Karpas-422 (cell line): ENCODE data around the gene COPA. TPM values are rescaled to one million over a fixed set of nuclear protein-coding genes. Genes with fewer than 3 reads are reported as not detected.

ENCODE experiments used
- DNase-seq: peaks from one replicate; pipeline ENCODE4 v3.0.0-alpha.2; 2015
- H2AFZ ChIP-seq: fragments of 200-600 bp; sonication (generic); 2 replicates; pipeline ENCODE4 v1.6.1; 2014; ENCODE audit warnings: antibody characterized with exemption, low read length, mixed read lengths
- H3K27ac ChIP-seq: fragments of 200-600 bp; sonication (generic); 2 replicates; pipeline ENCODE4 v1.5.1; 2014; ENCODE audit warnings: mild to moderate bottlenecking, low read length, moderate library complexity
- H3K27me3 ChIP-seq: fragments of 200-600 bp; sonication (generic); 2 replicates; pipeline ENCODE4 v1.6.1; 2014; ENCODE audit warnings: low read length, mixed read lengths
- H3K36me3 ChIP-seq: fragments of 200-600 bp; sonication (generic); 2 replicates; pipeline ENCODE4 v1.6.1; 2014; ENCODE audit warnings: low read length, mixed read lengths; ENCODE audit not compliant: insufficient read depth
- H3K4me1 ChIP-seq: fragments of 200-600 bp; sonication (generic); 2 replicates; pipeline ENCODE4 v1.6.1; 2014; ENCODE audit warnings: mild to moderate bottlenecking, low read length, mixed read lengths
- H3K4me2 ChIP-seq: fragments of 200-600 bp; sonication (generic); 2 replicates; pipeline ENCODE4 v1.6.1; 2014; ENCODE audit warnings: low read length, low read depth, mild to moderate bottlenecking; ENCODE audit not compliant: poor library complexity, severe bottlenecking
- H3K4me3 ChIP-seq: fragments of 200-600 bp; sonication (generic); 2 replicates; pipeline ENCODE4 v1.5.1; 2014; ENCODE audit warnings: mild to moderate bottlenecking, antibody characterized with exemption, low read length, mixed read lengths
- H3K79me2 ChIP-seq: fragments of 200-600 bp; sonication (generic); 2 replicates; pipeline ENCODE4 v1.6.1; 2014; ENCODE audit warnings: mild to moderate bottlenecking, low read length, mixed read lengths
- H3K9ac ChIP-seq: fragments of 200-600 bp; sonication (generic); 2 replicates; pipeline ENCODE4 v1.6.0; 2014; ENCODE audit warnings: low read length
- H3K9me2 ChIP-seq: fragments of 200-600 bp; sonication (generic), shearing (Covaris generic); replicated peaks from 2 replicates; pipeline ENCODE4 v1.6.0; 2014; ENCODE audit warnings: mild to moderate bottlenecking, low read length, moderate library complexity; ENCODE audit not compliant: insufficient read depth
- H3K9me3 ChIP-seq: fragments of 300-700, 200-600 bp; sonication (generic); 2 replicates; pipeline ENCODE4 v1.6.1; 2014; ENCODE audit warnings: low read length, mixed read lengths
- H4K20me1 ChIP-seq: fragments of 200-600 bp; sonication (generic); 2 replicates; pipeline ENCODE4 v1.6.1; 2014; ENCODE audit warnings: mild to moderate bottlenecking, antibody characterized with exemption, low read length, low read depth; ENCODE audit not compliant: insufficient read depth
- total RNA-seq: library from RNA; depleted of rRNA; stranded (reverse); fragments of >200 nt; shearing (Covaris generic); gene quantifications from 2 replicates; pipeline ENCODE4 v1.2.3, GENCODE V29; 2014; ENCODE audit warnings: low replicate concordance

Gene COPA
- total RNA-seq, 1 experiment from 2014 or later, result 107 TPM

DNA sequence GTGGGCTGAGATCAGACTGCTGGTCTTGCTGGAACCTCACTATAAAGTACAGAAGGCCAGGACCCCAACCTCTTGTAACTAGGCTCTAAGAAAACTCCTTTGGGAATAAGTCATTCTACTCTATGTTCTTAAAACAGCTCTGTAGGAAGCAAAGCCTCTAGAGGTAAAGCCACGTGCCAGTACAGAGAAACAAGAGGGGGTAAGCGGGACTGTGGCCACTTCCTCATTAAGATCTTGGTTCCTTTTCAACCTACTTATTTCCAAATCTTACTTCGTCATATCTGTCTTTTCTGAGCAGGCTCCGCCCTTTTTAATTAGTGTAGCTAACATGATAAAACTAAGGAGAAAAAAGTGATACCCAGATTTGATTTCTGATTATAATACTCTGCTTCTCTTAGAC lies 3.9 kb upstream of the COPA start:
- Histone ChIP-seq H3K4me2 (peak overlapping the region; percentile 31), H3K79me2 (peaks cover 57% of the 10 kb centered on the region), H3K27me3 (no peaks in the 10 kb centered on the region), H2AFZ (no peak overlapping the region), H3K4me3 (peak overlapping the region; percentile 30; the same call in 1 of the 2 replicates), H3K9ac (peak overlapping the region; percentile 46), H3K4me1 (peaks cover 35% of the 10 kb centered on the region), H4K20me1 (no peaks in the 10 kb centered on the region), H3K9me3 (no peaks in the 10 kb centered on the region), H3K27ac (peak overlapping the region; percentile 80), H3K9me2 (no peaks in the 10 kb centered on the region), H3K36me3 (peaks cover 35% of the 10 kb centered on the region; the same call in 1 of the 2 replicates)
- peak; percentile 87 for DNase-seq

GRCh38 chr1:160346463-160346862 lies 3.4 kb upstream of the COPA start:
- Histone ChIP-seq H3K27ac (peak overlapping the region; percentile 80), H3K4me2 (peak overlapping the region; percentile 31)

DNA sequence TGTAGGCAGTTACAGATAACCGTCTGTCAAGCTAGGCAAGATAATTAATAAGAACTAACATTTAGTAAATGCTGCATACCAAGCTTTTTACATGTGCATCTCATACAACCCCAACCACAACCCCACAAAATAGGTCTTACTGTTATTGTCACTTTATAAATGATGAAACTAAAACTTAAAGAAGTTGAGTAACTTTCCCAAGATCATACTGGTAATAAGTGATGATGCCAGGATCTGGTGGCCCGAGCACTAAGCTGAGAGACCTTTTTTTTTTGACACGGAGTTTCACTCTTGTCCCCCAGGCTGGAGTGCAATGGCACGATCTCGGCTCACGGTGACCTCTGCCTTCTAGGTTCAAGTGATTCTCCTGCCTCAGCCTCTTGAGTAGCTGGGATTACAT lies 1.9 kb upstream of the COPA start:
- Histone ChIP-seq H4K20me1 (0 out of 2 replicates have a peak, but pooled peaks cover 6% of the 10 kb centered on the region), H3K9ac (no peak overlapping the region), H3K27ac (no peak overlapping the region), H3K4me2 (peak overlapping the region; percentile 87), H3K4me3 (peak overlapping the region; percentile 75; the same call in 1 of the 2 replicates), H3K9me2 (no peaks in the 10 kb centered on the region), H2AFZ (no peak overlapping the region), H3K27me3 (no peaks in the 10 kb centered on the region), H3K4me1 (peaks cover 50% of the 10 kb centered on the region), H3K79me2 (peaks cover 78% of the 10 kb centered on the region), H3K36me3 (peaks cover 29% of the 10 kb centered on the region; the same call in 1 of the 2 replicates), H3K9me3 (no peaks in the 10 kb centered on the region)
- no peak for DNase-seq

More at GRCh38 chr1:160346463-160346862, 3.4 kb upstream of the COPA start:
- H3K36me3 ChIP-seq, result peaks cover 30% of the 10 kb centered on the region; the same call in 1 of the 2 replicates
- peak overlapping the region; percentile 46 for H3K9ac ChIP-seq
- no peaks in the 10 kb centered on the region for H3K27me3 ChIP-seq
- peaks cover 62% of the 10 kb centered on the region for H3K79me2 ChIP-seq
- H4K20me1 ChIP-seq, result no peaks in the 10 kb centered on the region
- no peaks in the 10 kb centered on the region for H3K9me3 ChIP-seq
- H3K9me2 ChIP-seq, result no peaks in the 10 kb centered on the region
- peaks cover 39% of the 10 kb centered on the region for H3K4me1 ChIP-seq
- H2AFZ ChIP-seq, result no peak overlapping the region
- peak overlapping the region; percentile 30; the same call in 1 of the 2 replicates for H3K4me3 ChIP-seq
- no peak for DNase-seq

DNA sequence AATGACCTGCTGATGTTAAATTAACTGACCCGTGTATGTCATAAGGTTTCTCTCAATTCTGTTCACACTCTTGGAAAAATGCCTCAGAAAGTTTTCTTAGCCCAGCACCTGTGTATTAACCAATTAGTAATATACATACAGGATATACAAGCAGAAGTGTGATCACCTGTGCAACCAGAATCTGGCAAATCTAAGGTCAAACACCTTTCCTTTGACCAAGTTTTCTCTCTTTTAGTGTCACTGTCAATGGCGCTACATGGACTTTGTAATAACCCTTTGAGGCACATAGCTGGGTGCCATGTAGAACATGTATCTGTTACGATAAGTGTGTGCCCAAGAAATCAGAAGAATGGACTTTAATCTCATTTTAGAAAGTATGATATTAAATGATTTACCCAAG lies 1.2 kb upstream of the COPA start:
- Histone ChIP-seq H4K20me1 (0 out of 2 replicates have a peak, but pooled peaks cover 6% of the 10 kb centered on the region), H3K27me3 (no peaks in the 10 kb centered on the region), H3K4me3 (peak overlapping the region; percentile 75), H3K27ac (peak overlapping the region; percentile 58; the same call in 1 of the 2 replicates), H2AFZ (no peak overlapping the region), H3K9ac (peak overlapping the region; percentile 98), H3K4me1 (peaks cover 50% of the 10 kb centered on the region), H3K4me2 (peak overlapping the region; percentile 87), H3K9me3 (no peaks in the 10 kb centered on the region), H3K79me2 (peaks cover 85% of the 10 kb centered on the region), H3K36me3 (peaks cover 29% of the 10 kb centered on the region; the same call in 1 of the 2 replicates), H3K9me2 (no peaks in the 10 kb centered on the region)
- no peak for DNase-seq

DNA sequence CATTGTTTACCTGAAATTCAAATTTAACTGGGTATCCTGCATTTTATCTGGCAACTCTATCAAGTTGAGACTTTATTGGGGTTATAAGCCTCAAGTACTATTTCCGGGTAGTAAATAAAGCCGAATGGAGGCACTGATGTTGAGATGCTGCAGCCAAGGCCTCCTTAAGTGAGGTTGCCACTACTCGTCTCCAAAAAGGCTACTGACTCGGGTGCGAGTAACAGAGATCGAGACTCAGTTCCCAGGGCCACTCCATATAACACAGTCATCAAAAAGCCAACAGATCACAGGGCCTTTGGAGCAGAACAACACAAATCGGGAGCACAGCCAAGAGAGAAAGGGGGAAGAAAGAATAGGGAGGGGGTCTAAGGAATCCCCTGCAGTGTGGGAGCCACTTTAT lies 524 bp downstream of the COPA start:
- H3K9me3 ChIP-seq, result no peaks in the 10 kb centered on the region
- H3K9ac ChIP-seq, result peak overlapping the region; percentile 98
- peaks cover 50% of the 10 kb centered on the region for H3K4me1 ChIP-seq
- H3K4me3 ChIP-seq, result peak overlapping the region; percentile 75
- peak overlapping the region; percentile 41 for H3K27ac ChIP-seq
- 0 out of 2 replicates have a peak, but pooled peaks cover 6% of the 10 kb centered on the region for H4K20me1 ChIP-seq
- peak; percentile 63 for DNase-seq
- peak overlapping the region; percentile 87 for H3K4me2 ChIP-seq
- peaks cover 94% of the 10 kb centered on the region for H3K79me2 ChIP-seq
- H3K36me3 ChIP-seq, result peaks cover 36% of the 10 kb centered on the region; the same call in 1 of the 2 replicates
- H3K9me2 ChIP-seq, result no peaks in the 10 kb centered on the region
- H3K27me3 ChIP-seq, result no peaks in the 10 kb centered on the region
- H2AFZ ChIP-seq, result no peak overlapping the region

DNA sequence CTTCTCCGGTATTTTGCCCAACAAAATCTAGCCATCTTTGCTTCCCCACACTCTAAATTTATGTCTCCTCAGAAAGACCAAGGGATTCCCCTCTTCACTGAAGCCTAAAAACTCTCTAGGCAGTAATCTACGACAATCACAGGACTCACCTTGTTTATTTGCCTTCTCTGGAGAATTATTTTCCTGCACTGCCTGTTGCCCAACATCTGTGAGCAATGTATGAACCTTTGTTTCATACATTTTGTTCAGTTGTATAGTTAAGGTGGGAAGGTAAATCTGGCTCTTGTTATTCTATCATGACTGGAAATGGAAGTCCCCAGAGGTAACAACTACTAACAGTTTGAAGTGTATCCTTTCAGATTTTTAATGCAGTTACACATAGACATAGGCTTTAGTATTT lies 2.2 kb downstream of the COPA start:
- DNase-seq, result no peak
- Histone ChIP-seq H3K4me3 (peak overlapping the region; percentile 75), H3K9ac (peak overlapping the region; percentile 28; the same call in 1 of the 2 replicates), H3K4me2 (peak overlapping the region; percentile 87), H2AFZ (no peak overlapping the region), H3K27ac (peak overlapping the region; percentile 41), H3K27me3 (no peaks in the 10 kb centered on the region), H3K9me3 (no peaks in the 10 kb centered on the region), H3K36me3 (peaks cover 37% of the 10 kb centered on the region; the same call in 1 of the 2 replicates), H4K20me1 (0 out of 2 replicates have a peak, but pooled peaks cover 6% of the 10 kb centered on the region), H3K9me2 (no peaks in the 10 kb centered on the region), H3K4me1 (peaks cover 34% of the 10 kb centered on the region), H3K79me2 (peaks cover 93% of the 10 kb centered on the region)

DNA sequence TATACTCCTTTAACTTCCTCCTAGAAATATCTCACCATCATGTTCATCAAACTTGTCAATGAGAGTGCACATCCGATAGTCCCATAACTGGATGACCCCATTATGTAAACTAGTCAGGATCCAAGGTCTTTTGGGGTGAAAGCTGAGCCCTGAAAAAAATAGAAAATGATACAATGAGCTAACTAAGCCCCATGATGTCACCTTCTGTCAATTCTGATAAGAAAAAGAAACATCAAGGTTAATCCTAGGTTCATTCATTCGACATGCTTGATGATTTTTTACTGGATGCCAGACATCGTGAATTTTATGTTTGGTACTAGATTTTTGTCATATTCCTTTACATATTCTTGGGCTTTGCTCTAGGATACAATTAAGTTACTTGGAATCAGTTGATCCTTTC lies 2.9 kb downstream of the COPA start:
- H3K4me1 ChIP-seq, result peaks cover 28% of the 10 kb centered on the region
- no peak overlapping the region for H3K27ac ChIP-seq
- no peak overlapping the region for H3K4me2 ChIP-seq
- 0 out of 2 replicates have a peak, but pooled peaks cover 6% of the 10 kb centered on the region for H4K20me1 ChIP-seq
- DNase-seq, result no peak
- H3K9me3 ChIP-seq, result no peaks in the 10 kb centered on the region
- H3K27me3 ChIP-seq, result no peaks in the 10 kb centered on the region
- no peak overlapping the region for H2AFZ ChIP-seq
- H3K4me3 ChIP-seq, result no peak overlapping the region
- H3K9me2 ChIP-seq, result no peaks in the 10 kb centered on the region
- H3K79me2 ChIP-seq, result peaks cover 86% of the 10 kb centered on the region
- peaks cover 37% of the 10 kb centered on the region; the same call in 1 of the 2 replicates for H3K36me3 ChIP-seq
- H3K9ac ChIP-seq, result no peak overlapping the region

DNA sequence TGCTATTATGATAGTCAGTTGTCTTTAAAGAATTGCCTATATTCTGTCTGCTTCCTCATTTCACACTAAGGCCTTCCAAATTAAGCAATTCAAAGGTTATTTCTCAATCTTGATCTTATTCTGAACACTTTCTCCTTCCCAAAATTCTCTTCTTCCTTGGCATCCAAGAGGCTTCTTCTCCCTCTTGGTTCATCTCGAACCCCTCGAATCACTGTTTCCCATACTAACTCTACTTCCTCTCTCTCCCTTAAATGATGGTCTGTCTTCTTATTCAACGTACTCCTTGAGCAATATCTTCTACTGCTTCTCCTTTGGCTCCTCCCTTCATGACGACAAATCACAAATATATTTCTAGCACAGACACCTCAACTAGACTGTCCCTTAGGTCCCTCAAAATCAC lies 4.5 kb downstream of the COPA start:
- DNase-seq, result no peak
- no peak overlapping the region for H3K4me2 ChIP-seq
- H3K27me3 ChIP-seq, result no peaks in the 10 kb centered on the region
- no peak overlapping the region for H3K4me3 ChIP-seq
- peaks cover 16% of the 10 kb centered on the region for H3K4me1 ChIP-seq
- 0 out of 2 replicates have a peak, but pooled peaks cover 6% of the 10 kb centered on the region for H4K20me1 ChIP-seq
- H3K36me3 ChIP-seq, result peaks cover 52% of the 10 kb centered on the region; the same call in 1 of the 2 replicates
- H3K9ac ChIP-seq, result no peak overlapping the region
- H3K27ac ChIP-seq, result no peak overlapping the region
- H2AFZ ChIP-seq, result no peak overlapping the region
- peaks cover 84% of the 10 kb centered on the region for H3K79me2 ChIP-seq
- no peaks in the 10 kb centered on the region for H3K9me3 ChIP-seq
- no peaks in the 10 kb centered on the region for H3K9me2 ChIP-seq
